GM18502 (cell line): Measurements from ENCODE around the gene MRPS31.
"Not testable (repeated sequence)": the region's sequence is repeated elsewhere in the genome, so short reads cannot be mapped to it uniquely, and the experiment has no call there.

Experiments
- ATAC-seq: cut with Tn5 transposase; IDR thresholded peaks from one replicate; pipeline ENCODE4 v1.9.1; 2021; ENCODE audit warnings: mild to moderate bottlenecking; ENCODE audit not compliant: unreplicated experiment, poor library complexity

The MRPS31 gene

GRCh38 chr13:40764587-40765403, 6.2 kb downstream of the MRPS31 start:
- ATAC-seq, result no peak

GRCh38 chr13:40762849-40763248, 8.1 kb downstream of the MRPS31 start:
- no peak for ATAC-seq

GRCh38 chr13:40758811-40759210, 12.2 kb downstream of the MRPS31 start:
- ATAC-seq, result no peak

- ATAC-seq, result peak; percentile 56
Measured at GRCh38 chr13:40756042-40756441, 14.9 kb downstream of the MRPS31 start.

- ATAC-seq, result no peak
Measured at GRCh38 chr13:40755082-40755700, 15.8 kb downstream of the MRPS31 start.

- no peak for ATAC-seq
Measured at GRCh38 chr13:40749327-40749726, 21.7 kb downstream of the MRPS31 start.

- ATAC-seq, result not testable (repeated sequence)
Measured at GRCh38 chr13:40735232-40735548, 35.8 kb downstream of the MRPS31 start.

- ATAC-seq, result not testable (repeated sequence)
Measured at GRCh38 chr13:40734536-40735231, 36.3 kb downstream of the MRPS31 start.

- ATAC-seq, result no peak
Measured at GRCh38 chr13:40732658-40733057, 38.3 kb downstream of the MRPS31 start.

- ATAC-seq, result no peak
Measured at GRCh38 chr13:40728595-40728994, 42.4 kb downstream of the MRPS31 start.

- not testable (repeated sequence) for ATAC-seq
Measured at GRCh38 chr13:40714433-40714832, 56.6 kb downstream of the MRPS31 start.

- ATAC-seq, result no peak
Measured at GRCh38 chr13:40706439-40706838, 64.6 kb downstream of the MRPS31 start.

- peak; percentile 82 for ATAC-seq
Measured at GRCh38 chr13:40697711-40698110, 73.3 kb downstream of the MRPS31 start.

- no peak for ATAC-seq
Measured at GRCh38 chr13:40694426-40694825, 76.6 kb downstream of the MRPS31 start.

GRCh38 chr13:40692946-40693345, 78.0 kb downstream of the MRPS31 start:
- ATAC-seq, result peak; percentile 74

- ATAC-seq, result no peak
Measured at GRCh38 chr13:40688781-40689180, 82.2 kb downstream of the MRPS31 start.

GRCh38 chr13:40682449-40683240, 88.3 kb downstream of the MRPS31 start:
- ATAC-seq, result no peak

GRCh38 chr13:40681341-40682146, 89.4 kb downstream of the MRPS31 start:
- no peak for ATAC-seq

- ATAC-seq, result no peak
Measured at GRCh38 chr13:40680659-40681323, 90.2 kb downstream of the MRPS31 start.
